Body of pancreas (tissue), 4 donors: ENCODE data around the gene ODR4.

Experiments used
- POLR2A ChIP-seq, 3 donors: fragments of 450-650 bp; IDR thresholded peaks; one replicate each; pipeline ENCODE4 v1.6.1; 2016; ENCODE audit warnings: antibody characterized with exemption in 3 of 3, mild to moderate bottlenecking in 2 of 3
- TF ChIP-seq, protein P1 (sequence below), 7 experiments: fragments of 450-650 bp in 4 of 7; fragments of 200-600 bp in 3 of 7; sonication (generic) in 3 of 7; IDR thresholded peaks; one replicate each; pipeline ENCODE4 v1.5.1; 2016 to 2019; ENCODE audit warnings: antibody characterized with exemption in 7 of 7

DNA sequence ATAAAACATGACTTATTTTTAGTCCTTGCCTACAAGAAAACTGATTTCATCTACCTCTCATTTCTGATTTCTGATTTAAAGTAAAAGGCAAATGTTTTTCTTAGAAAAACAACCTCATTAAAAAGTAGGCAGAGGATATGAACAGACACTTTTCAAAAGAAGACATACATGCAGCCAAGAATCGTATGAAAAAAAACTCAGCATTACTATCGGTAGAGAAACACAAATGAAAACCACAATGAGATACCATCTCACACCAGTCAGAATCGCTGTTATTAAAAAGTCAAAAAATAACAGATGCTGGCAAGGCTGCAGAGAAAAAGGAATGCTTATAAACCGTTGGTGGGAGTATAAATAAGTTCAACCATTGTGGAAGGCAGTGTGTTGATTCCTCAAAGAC, 16.2 kb downstream of the ODR4 start:
- TF ChIP-seq, protein P1, sequence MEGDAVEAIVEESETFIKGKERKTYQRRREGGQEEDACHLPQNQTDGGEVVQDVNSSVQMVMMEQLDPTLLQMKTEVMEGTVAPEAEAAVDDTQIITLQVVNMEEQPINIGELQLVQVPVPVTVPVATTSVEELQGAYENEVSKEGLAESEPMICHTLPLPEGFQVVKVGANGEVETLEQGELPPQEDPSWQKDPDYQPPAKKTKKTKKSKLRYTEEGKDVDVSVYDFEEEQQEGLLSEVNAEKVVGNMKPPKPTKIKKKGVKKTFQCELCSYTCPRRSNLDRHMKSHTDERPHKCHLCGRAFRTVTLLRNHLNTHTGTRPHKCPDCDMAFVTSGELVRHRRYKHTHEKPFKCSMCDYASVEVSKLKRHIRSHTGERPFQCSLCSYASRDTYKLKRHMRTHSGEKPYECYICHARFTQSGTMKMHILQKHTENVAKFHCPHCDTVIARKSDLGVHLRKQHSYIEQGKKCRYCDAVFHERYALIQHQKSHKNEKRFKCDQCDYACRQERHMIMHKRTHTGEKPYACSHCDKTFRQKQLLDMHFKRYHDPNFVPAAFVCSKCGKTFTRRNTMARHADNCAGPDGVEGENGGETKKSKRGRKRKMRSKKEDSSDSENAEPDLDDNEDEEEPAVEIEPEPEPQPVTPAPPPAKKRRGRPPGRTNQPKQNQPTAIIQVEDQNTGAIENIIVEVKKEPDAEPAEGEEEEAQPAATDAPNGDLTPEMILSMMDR (IDR thresholded peaks at IDR 0.05) = no peak
- TF ChIP-seq POLR2A (IDR thresholded peaks at IDR 0.05) = no peak
